Panc1 (cell line): Measurements from ENCODE around the gene TRIM16.
"Not testable (repeated sequence)": the region's sequence is repeated elsewhere in the genome, so short reads cannot be mapped to it uniquely, and the experiment has no call there.

Experiments used
- POLR2AphosphoS5 ChIP-seq: IDR thresholded peaks from 2 replicates; pipeline ENCODE4 v1.6.1; 2012; ENCODE audit warnings: mild to moderate bottlenecking, low read depth, low read length, moderate library complexity
- TF ChIP-seq, protein P1 (sequence below): fragments of 450-650 bp; IDR thresholded peaks from 2 replicates; pipeline ENCODE4 v1.5.1; 2017; ENCODE audit warnings: mild to moderate bottlenecking
- TF ChIP-seq, protein P2 (sequence below), 2 experiments: IDR thresholded peaks; 2 replicates each; pipeline ENCODE4 v1.6.1; 2011 to 2012; ENCODE audit warnings: low read depth in 2 of 2, control low read depth in 1 of 2, low read length in 1 of 2, mild to moderate bottlenecking in 1 of 2, moderate library complexity in 1 of 2; ENCODE audit not compliant: insufficient read depth in 1 of 2

DNA sequence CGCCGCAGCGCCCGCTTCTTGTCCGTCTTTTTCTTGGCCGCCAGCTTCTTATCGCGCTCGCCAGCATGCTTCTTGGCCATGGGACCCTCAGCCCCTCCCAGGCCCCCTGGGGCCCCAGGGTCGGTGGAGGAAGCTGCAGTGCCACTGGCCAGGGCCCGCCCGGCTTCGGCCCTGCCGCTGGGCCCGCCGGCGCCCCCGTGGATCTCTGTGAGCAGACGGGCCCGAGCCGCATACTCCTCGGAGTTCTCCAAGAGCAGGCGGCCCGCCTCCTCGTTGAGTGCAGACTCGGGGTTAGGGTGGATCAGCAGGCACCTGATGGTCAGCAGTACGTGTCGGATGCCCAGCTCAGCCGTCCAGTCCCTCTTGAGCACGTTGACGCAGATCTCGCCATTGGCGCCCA is 20.1 kb upstream of the TRIM16 start:
- TF ChIP-seq, protein P1, sequence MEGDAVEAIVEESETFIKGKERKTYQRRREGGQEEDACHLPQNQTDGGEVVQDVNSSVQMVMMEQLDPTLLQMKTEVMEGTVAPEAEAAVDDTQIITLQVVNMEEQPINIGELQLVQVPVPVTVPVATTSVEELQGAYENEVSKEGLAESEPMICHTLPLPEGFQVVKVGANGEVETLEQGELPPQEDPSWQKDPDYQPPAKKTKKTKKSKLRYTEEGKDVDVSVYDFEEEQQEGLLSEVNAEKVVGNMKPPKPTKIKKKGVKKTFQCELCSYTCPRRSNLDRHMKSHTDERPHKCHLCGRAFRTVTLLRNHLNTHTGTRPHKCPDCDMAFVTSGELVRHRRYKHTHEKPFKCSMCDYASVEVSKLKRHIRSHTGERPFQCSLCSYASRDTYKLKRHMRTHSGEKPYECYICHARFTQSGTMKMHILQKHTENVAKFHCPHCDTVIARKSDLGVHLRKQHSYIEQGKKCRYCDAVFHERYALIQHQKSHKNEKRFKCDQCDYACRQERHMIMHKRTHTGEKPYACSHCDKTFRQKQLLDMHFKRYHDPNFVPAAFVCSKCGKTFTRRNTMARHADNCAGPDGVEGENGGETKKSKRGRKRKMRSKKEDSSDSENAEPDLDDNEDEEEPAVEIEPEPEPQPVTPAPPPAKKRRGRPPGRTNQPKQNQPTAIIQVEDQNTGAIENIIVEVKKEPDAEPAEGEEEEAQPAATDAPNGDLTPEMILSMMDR, result not testable (repeated sequence)
- not testable (repeated sequence) for TF ChIP-seq POLR2AphosphoS5
- TF ChIP-seq, protein P2, sequence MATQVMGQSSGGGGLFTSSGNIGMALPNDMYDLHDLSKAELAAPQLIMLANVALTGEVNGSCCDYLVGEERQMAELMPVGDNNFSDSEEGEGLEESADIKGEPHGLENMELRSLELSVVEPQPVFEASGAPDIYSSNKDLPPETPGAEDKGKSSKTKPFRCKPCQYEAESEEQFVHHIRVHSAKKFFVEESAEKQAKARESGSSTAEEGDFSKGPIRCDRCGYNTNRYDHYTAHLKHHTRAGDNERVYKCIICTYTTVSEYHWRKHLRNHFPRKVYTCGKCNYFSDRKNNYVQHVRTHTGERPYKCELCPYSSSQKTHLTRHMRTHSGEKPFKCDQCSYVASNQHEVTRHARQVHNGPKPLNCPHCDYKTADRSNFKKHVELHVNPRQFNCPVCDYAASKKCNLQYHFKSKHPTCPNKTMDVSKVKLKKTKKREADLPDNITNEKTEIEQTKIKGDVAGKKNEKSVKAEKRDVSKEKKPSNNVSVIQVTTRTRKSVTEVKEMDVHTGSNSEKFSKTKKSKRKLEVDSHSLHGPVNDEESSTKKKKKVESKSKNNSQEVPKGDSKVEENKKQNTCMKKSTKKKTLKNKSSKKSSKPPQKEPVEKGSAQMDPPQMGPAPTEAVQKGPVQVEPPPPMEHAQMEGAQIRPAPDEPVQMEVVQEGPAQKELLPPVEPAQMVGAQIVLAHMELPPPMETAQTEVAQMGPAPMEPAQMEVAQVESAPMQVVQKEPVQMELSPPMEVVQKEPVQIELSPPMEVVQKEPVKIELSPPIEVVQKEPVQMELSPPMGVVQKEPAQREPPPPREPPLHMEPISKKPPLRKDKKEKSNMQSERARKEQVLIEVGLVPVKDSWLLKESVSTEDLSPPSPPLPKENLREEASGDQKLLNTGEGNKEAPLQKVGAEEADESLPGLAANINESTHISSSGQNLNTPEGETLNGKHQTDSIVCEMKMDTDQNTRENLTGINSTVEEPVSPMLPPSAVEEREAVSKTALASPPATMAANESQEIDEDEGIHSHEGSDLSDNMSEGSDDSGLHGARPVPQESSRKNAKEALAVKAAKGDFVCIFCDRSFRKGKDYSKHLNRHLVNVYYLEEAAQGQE (IDR thresholded peaks at IDR 0.05; ENCODE audit: insufficient read depth in 1 of 2, low read depth in 2 of 2, low read length in 1 of 2), result not testable (repeated sequence)
